Adrenal gland (tissue), 12 donors: ENCODE measurements around the gene CKM. TPM values are rescaled to one million over a fixed set of nuclear protein-coding genes. Genes with fewer than 3 reads are reported as not detected.

ENCODE experiments used
- DNase-seq, 7 donors: peaks; one replicate each; pipeline ENCODE4 v3.0.0-alpha.2; 2019 to 2020
- H3K27ac ChIP-seq, 5 donors: fragments of 200-600 bp; sonication (generic) in 4 of 5; 1 replicate in 3 of 5; 2 replicates in 2 of 5; pipeline versions ENCODE4 v1.5.1 to v1.8.0; 2016 to 2020; ENCODE audit warnings: mild to moderate bottlenecking in 1 of 5
- H3K27me3 ChIP-seq: fragments of 200-600 bp; 2 replicates; pipeline ENCODE4 v1.8.0; 2021
- H3K36me3 ChIP-seq, 2 donors: fragments of 200-600 bp; replicated peaks in 1 of 2; 1 replicate in 1 of 2; 2 replicates in 1 of 2; pipeline versions ENCODE4 v1.5.1 to v1.8.0; 2018 to 2022
- H3K4me1 ChIP-seq, 2 donors: fragments of 200-600 bp; replicated peaks in 1 of 2; 1 replicate in 1 of 2; 2 replicates in 1 of 2; pipeline versions ENCODE4 v1.5.1 to v1.8.0; 2018 to 2021
- H3K4me3 ChIP-seq, 4 donors: fragments of 200-600 bp; sonication (generic) in 3 of 4; one replicate each; pipeline ENCODE4 v1.5.1; 2016 to 2018
- H3K9me3 ChIP-seq, 3 donors: fragments of 200-600 bp; sonication (generic) in 1 of 3; replicated peaks in 1 of 3; 1 replicate in 2 of 3; 2 replicates in 1 of 3; pipeline versions ENCODE4 v1.5.1 to v1.8.0; 2016 to 2021
- CTCF ChIP-seq, 6 experiments: fragments of 450-650 bp in 4 of 6; fragments of 200-600 bp in 2 of 6; sonication (generic) in 1 of 6; IDR thresholded peaks; 1 replicate in 5 of 6; 2 replicates in 1 of 6; pipeline versions ENCODE4 v1.5.1 to v1.8.0; 2016 to 2021; ENCODE audit warnings: antibody characterized with exemption in 6 of 6, mild to moderate bottlenecking in 2 of 6, moderate library complexity in 1 of 6
- POLR2A ChIP-seq, 2 donors: fragments of 450-650 bp; IDR thresholded peaks; one replicate each; pipeline ENCODE4 v1.6.1; 2017; ENCODE audit warnings: antibody characterized with exemption in 2 of 2, mild to moderate bottlenecking in 2 of 2, moderate library complexity in 1 of 2
- WGBS, 4 donors: extraction: QIAGEN DNeasy Blood & Tissue Kit in 2 of 4; methylation state at CpG; one replicate each; pipeline versions ENCODE4 v1.1.5 to v1.1.7; 2013 to 2017; 5-methylcytosine and 5-hydroxymethylcytosine counted together
- intact Hi-C, 2 donors: fragments of 100-400 bp; cut with DNase I; formaldehyde crosslinking; loops; one replicate each; pipeline versions ENCODE4 v1.14.1 to v1.15.0; 2022 to 2023
- polyA plus RNA-seq, 3 donors: library from polyadenylated mRNA; stranded (reverse); fragments of 200-250 nt in 2 of 3; fragments of 350-450 nt in 1 of 3; fragmentation: Illumina TruSeq in 1 of 3; extraction: RNeasy Lipid Tissue Mini Kit (QIAGEN cat#74804) in 1 of 3; gene quantifications; one replicate each; pipeline ENCODE4 v1.2.3, GENCODE V29; 2013 to 2014
- total RNA-seq, 9 donors: library from RNA; depleted of rRNA in 4 of 9; stranded (reverse); fragments of >200 nt in 4 of 9; fragments of 120-200 nt in 1 of 9; fragmentation: NEBNext Ultra II Directional in 1 of 9; extraction: Animal tissue kit (Norgen Biotek cat#: 25700) in 1 of 9; gene quantifications; one replicate each; pipeline versions ENCODE4 v1.1.0 to v1.2.4, GENCODE V29; 2013 to 2023
- donor health status: healthy with polysubstance abuse.
- donor health status: Bipolar disorder and iron deficiency.
- donor health status: DM: yes; HTN: yes; CAD: no.
- donor health status: DM: no; HTN: no; CAD: no.
- donor health status: DM: no; HTN: no; CAD: no.
- donor health status: DM: yes; HTN: yes; CAD: no.

Gene CKM
- total and polyA plus RNA-seq, 12 donors, result 0.33 to 51.3 (median 1.4) TPM; not detected in 6

- Histone ChIP-seq H3K36me3 (no peaks in the 10 kb centered on the region), H3K27me3 (no peaks in the 10 kb centered on the region), H3K4me3 (no peak overlapping the region), H3K27ac (no peak overlapping the region), H3K9me3 (no peaks in the 10 kb centered on the region), H3K4me1 (no peaks in the 10 kb centered on the region)
- TF ChIP-seq POLR2A (IDR thresholded peaks at IDR 0.05), result no peak
- no peak for TF ChIP-seq CTCF (IDR thresholded peaks at IDR 0.05)
- intact Hi-C loops, result no loop called here
- no peak for DNase-seq
- 78 to 89% (median 86%) methylated on average over 13 to 19 of the region's 19 CpGs for WGBS, 4 donors
Measured at GRCh38 chr19:45307361-45307760, 15.3 kb downstream of the CKM start.

GRCh38 chr19:45306518-45307027 lies 16.1 kb downstream of the CKM start:
- TF ChIP-seq CTCF (IDR thresholded peaks at IDR 0.05), result no peak
- no peak for TF ChIP-seq POLR2A (IDR thresholded peaks at IDR 0.05)
- DNase-seq, result no peak
- H3K4me3 ChIP-seq, result no peak overlapping the region
- H3K36me3 ChIP-seq, result no peaks in the 10 kb centered on the region
- no peak overlapping the region for H3K27ac ChIP-seq
- no peaks in the 10 kb centered on the region for H3K9me3 ChIP-seq
- 71 to 77% (median 72%) methylated on average over 16 to 18 of the region's 18 CpGs for WGBS, 4 donors
- intact Hi-C loops, result no loop called here
- H3K27me3 ChIP-seq, result no peaks in the 10 kb centered on the region
- no peaks in the 10 kb centered on the region for H3K4me1 ChIP-seq

GRCh38 chr19:45306040-45306439 lies 16.6 kb downstream of the CKM start:
- DNase-seq, result peak in 1 of 7 donors; percentile 14
- Histone ChIP-seq H3K27ac (no peak overlapping the region), H3K9me3 (no peaks in the 10 kb centered on the region), H3K27me3 (no peaks in the 10 kb centered on the region), H3K4me1 (no peaks in the 10 kb centered on the region), H3K4me3 (no peak overlapping the region), H3K36me3 (no peaks in the 10 kb centered on the region)
- TF ChIP-seq POLR2A (IDR thresholded peaks at IDR 0.05), result no peak
- TF ChIP-seq CTCF (IDR thresholded peaks at IDR 0.05), result no peak
- 48 to 54% (median 53%) methylated on average over 9 of the region's 9 CpGs for WGBS, 4 donors
- intact Hi-C loops, result no loop called here

GRCh38 chr19:45305421-45305820 lies 17.3 kb downstream of the CKM start:
- no peak for DNase-seq
- TF ChIP-seq CTCF (IDR thresholded peaks at IDR 0.05) (no peak), POLR2A (IDR thresholded peaks at IDR 0.05) (no peak)
- intact Hi-C loops, result no loop called here
- Histone ChIP-seq H3K4me1 (no peaks in the 10 kb centered on the region), H3K27me3 (no peaks in the 10 kb centered on the region), H3K4me3 (no peak overlapping the region), H3K27ac (no peak overlapping the region), H3K36me3 (no peaks in the 10 kb centered on the region), H3K9me3 (no peaks in the 10 kb centered on the region)
- 18 to 25% (median 23%) methylated on average over 5 of the region's 5 CpGs for WGBS, 4 donors
